Measurements from ENCODE around the gene GPR137B.
"Not testable (repeated sequence)": the region's sequence is repeated elsewhere in the genome, so short reads cannot be mapped to it uniquely, and the experiment has no call there.

DNA sequence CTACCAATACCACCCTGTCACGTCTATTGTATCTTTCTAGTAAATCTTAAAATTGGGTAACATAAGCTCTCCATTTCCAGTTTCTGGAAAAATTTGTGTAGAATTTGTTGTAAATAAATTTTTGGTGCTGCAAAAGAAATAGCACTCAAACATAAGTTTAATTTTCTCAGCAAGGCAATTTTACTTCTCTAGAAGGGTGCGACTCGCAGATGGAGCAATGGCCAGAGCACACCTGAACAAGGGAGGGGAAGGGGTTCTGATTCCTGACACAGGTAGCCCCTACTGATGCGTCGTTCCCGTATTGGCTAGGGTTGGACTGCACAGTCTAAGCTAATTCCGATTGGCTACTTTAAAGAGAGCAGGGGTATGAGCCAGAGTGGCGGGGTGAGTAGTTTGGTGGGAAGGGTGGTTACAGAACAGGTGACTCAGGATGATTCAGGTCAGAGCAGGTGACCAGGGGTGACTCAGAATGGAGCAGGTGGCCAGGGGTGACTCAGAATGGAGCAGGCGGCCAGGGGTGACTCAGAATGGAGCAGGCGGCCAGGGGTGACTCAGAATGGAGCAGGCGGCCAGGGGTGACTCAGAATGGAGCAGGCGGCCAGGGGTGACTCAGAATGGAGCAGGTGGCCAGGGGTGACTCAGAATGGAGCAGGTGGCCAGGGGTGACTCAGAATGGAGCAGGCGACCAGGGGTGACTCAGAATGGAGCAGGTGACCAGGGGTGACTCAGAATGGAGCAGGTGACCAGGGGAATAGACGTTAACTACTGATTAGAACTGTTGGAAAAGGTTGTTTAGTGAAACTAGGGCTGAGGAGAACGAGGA, 45.5 kb upstream of the GPR137B start:
- peak; percentile 38; the same call in 1 of the 2 replicates for TF ChIP-seq POLR2AphosphoS5 (IDR thresholded peaks at IDR 0.05; ENCODE audit: low read depth, low read length)
- not testable (repeated sequence) for TF ChIP-seq POLR2A (IDR thresholded peaks at IDR 0.05; ENCODE audit: low read depth, low read length)
